GM23248 (cell line): ENCODE measurements around the gene ERI3. TPM values are rescaled to one million over a fixed set of nuclear protein-coding genes. Genes with fewer than 3 reads are reported as not detected.

Source experiments
- DNase-seq: peaks from one replicate; pipeline ENCODE4 v3.0.0-alpha.2; 2015
- H2AFZ ChIP-seq: fragments of 200-600 bp; sonication (generic); 2 replicates; pipeline ENCODE4 v1.6.1; 2016; ENCODE audit warnings: antibody characterized with exemption
- H3F3A ChIP-seq: fragments of 200-600 bp; sonication (generic); 2 replicates; pipeline ENCODE4 v1.6.1; 2016; ENCODE audit warnings: mild to moderate bottlenecking, antibody characterized with exemption, mixed run types; ENCODE audit not compliant: insufficient read depth
- H3K27ac ChIP-seq: fragments of 200-600 bp; sonication (generic); 2 replicates; pipeline ENCODE4 v1.5.1; 2016; ENCODE audit warnings: mild to moderate bottlenecking
- H3K27me3 ChIP-seq: fragments of 200-600 bp; sonication (generic); replicated peaks from 2 replicates; pipeline ENCODE4 v1.6.1; 2016; ENCODE audit warnings: mild to moderate bottlenecking; ENCODE audit not compliant: insufficient read depth
- H3K36me3 ChIP-seq: fragments of 200-600 bp; sonication (generic); 2 replicates; pipeline ENCODE4 v1.6.1; 2016; ENCODE audit warnings: low read depth, mild to moderate bottlenecking
- H3K4me1 ChIP-seq: fragments of 200-600 bp; sonication (generic); 2 replicates; pipeline ENCODE4 v1.6.1; 2016; ENCODE audit warnings: mild to moderate bottlenecking; ENCODE audit not compliant: insufficient read depth
- H3K4me2 ChIP-seq: fragments of 200-600 bp; sonication (generic); one replicate; pipeline ENCODE4 v1.6.1; 2016; ENCODE audit warnings: mild to moderate bottlenecking; ENCODE audit not compliant: unreplicated experiment
- H3K4me3 ChIP-seq: fragments of 200-600 bp; sonication (generic); 2 replicates; pipeline ENCODE4 v1.5.1; 2016; ENCODE audit warnings: mild to moderate bottlenecking
- H3K79me2 ChIP-seq: fragments of 200-600 bp; sonication (generic); 2 replicates; pipeline ENCODE4 v1.6.1; 2016; ENCODE audit warnings: mild to moderate bottlenecking; ENCODE audit not compliant: insufficient read depth
- H3K9ac ChIP-seq: fragments of 200-600 bp; sonication (generic); 2 replicates; pipeline ENCODE4 v1.6.1; 2016; ENCODE audit warnings: mild to moderate bottlenecking
- H3K9me2 ChIP-seq: fragments of 200-600 bp; sonication (generic); 2 replicates; pipeline ENCODE4 v1.6.1; 2016; ENCODE audit warnings: mixed run types, mild to moderate bottlenecking, moderate library complexity; ENCODE audit not compliant: insufficient read depth
- H3K9me3 ChIP-seq: fragments of 200-600 bp; sonication (generic); one replicate; pipeline ENCODE4 v1.6.1; 2017; ENCODE audit warnings: low read depth
- H4K20me1 ChIP-seq: fragments of 200-600 bp; sonication (generic); 2 replicates; pipeline ENCODE4 v1.6.0; 2016; ENCODE audit not compliant: insufficient read depth
- EZH2 ChIP-seq: fragments of 200-600 bp; sonication (generic); IDR thresholded peaks from 2 replicates; pipeline ENCODE4 v1.6.1; 2018; ENCODE audit warnings: antibody characterized with exemption, mild to moderate bottlenecking; ENCODE audit not compliant: insufficient read depth, poor library complexity, severe bottlenecking
- EZH2phosphoT487 ChIP-seq: fragments of 200-600 bp; sonication (generic); IDR thresholded peaks from 2 replicates; pipeline ENCODE4 v1.6.1; 2018; ENCODE audit warnings: antibody characterized with exemption, moderate library complexity, mild to moderate bottlenecking, low read depth; ENCODE audit not compliant: insufficient read depth
- WGBS, 2 experiments: methylation state at CpG; one replicate each; pipeline ENCODE4 v1.1.6; 2015 to 2017; ENCODE audit warnings: low lambda C conversion rate in 2 of 2, low coverage in 1 of 2; ENCODE audit errors: missing lambda C conversion rate in 2 of 2; 5-methylcytosine and 5-hydroxymethylcytosine counted together
- in situ Hi-C: fragments of 300-500 bp; cut with MboI; formaldehyde crosslinking; loops from 2 replicates; pipeline ENCODE4 v1.15.0; 2020
- polyA plus RNA-seq: library from polyadenylated mRNA; unstranded; fragments of >200 nt; fragmentation: Nextera tagmentation; extraction: Ambion mirVana; gene quantifications from 2 replicates; pipeline ENCODE4 v1.2.1, GENCODE V29; 2016
- total RNA-seq: library from RNA; depleted of rRNA; stranded (reverse); fragments of >200 nt; shearing (Covaris generic); gene quantifications from 2 replicates; pipeline ENCODE4 v1.2.3, GENCODE V29; 2014

Gene ERI3
- total and polyA plus RNA-seq, 2 experiments from 2014 or later: 51.2 to 83.4 TPM

DNA sequence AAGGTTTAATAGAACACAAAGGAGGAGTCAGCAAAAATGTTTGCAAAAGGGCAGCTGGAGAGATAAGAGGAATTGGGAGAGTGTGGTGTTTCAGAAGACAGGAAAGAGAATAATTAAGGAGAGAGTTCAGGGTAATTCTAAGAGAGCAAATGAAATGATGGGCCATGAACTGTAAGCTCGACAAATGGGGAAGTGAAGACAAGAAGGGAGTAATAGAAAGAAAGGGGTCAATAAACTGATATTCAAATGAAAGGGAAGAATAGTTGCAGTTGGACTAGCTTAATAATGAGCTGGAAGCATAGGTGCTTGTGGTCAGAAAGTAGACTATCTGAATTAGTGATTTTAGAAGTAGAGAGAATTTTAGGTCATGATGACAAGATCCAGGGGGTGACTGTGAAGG, 34.4 kb upstream of the ERI3 start:
- Histone ChIP-seq H3K27me3 (peaks cover 32% of the 10 kb centered on the region), H2AFZ (no peak overlapping the region), H3K36me3 (no peaks in the 10 kb centered on the region), H3K9ac (no peak overlapping the region), H3K79me2 (no peaks in the 10 kb centered on the region), H4K20me1 (no peaks in the 10 kb centered on the region), H3K9me3 (no peaks in the 10 kb centered on the region), H3K4me1 (peaks cover 10% of the 10 kb centered on the region; the same call in 1 of the 2 replicates), H3K4me3 (no peak overlapping the region), H3K9me2 (peaks cover 5% of the 10 kb centered on the region; the same call in 1 of the 2 replicates), H3F3A (peaks cover 11% of the 10 kb centered on the region), H3K4me2 (no peak overlapping the region), H3K27ac (no peak overlapping the region)
- in situ Hi-C loops: no loop called here
- no peak for DNase-seq
- 64 to 79% methylated on average over 1 of the region's 1 CpG for WGBS, 2 experiments
- TF ChIP-seq EZH2 (no peak), EZH2phosphoT487 (no peak)

DNA sequence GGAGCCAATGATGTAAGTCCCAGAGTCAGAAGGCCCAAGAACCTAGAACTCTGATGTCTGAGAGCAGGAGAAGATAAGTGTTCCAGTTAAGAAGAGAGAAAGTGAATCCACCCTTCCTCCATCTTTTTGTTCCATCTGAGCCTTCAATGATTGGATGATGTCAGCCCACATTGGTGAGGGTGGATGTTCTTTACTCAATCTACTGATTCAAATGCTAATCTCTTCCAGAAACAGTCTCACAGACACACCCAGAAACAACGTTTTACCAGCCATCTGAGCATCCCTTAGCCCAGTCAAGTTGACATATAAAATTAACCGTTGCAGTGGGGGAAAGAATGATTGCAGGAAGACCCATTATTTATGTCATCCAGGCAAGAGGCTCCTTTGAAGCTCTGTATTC, 33.5 kb upstream of the ERI3 start:
- Histone ChIP-seq H4K20me1 (no peaks in the 10 kb centered on the region), H3K79me2 (no peaks in the 10 kb centered on the region), H3K9me3 (no peaks in the 10 kb centered on the region), H3K4me3 (no peak overlapping the region), H3K9ac (no peak overlapping the region), H3K27me3 (peaks cover 37% of the 10 kb centered on the region), H3K4me1 (peaks cover 10% of the 10 kb centered on the region; the same call in 1 of the 2 replicates), H3K36me3 (no peaks in the 10 kb centered on the region), H3K9me2 (peaks cover 5% of the 10 kb centered on the region; the same call in 1 of the 2 replicates), H3F3A (peaks cover 11% of the 10 kb centered on the region), H3K4me2 (no peak overlapping the region), H3K27ac (no peak overlapping the region), H2AFZ (no peak overlapping the region)
- in situ Hi-C loops: no loop called here
- DNase-seq: no peak
- TF ChIP-seq EZH2 (no peak), EZH2phosphoT487 (no peak)
- 4 to 5% methylated on average over 2 of the region's 2 CpGs for WGBS, 2 experiments

DNA sequence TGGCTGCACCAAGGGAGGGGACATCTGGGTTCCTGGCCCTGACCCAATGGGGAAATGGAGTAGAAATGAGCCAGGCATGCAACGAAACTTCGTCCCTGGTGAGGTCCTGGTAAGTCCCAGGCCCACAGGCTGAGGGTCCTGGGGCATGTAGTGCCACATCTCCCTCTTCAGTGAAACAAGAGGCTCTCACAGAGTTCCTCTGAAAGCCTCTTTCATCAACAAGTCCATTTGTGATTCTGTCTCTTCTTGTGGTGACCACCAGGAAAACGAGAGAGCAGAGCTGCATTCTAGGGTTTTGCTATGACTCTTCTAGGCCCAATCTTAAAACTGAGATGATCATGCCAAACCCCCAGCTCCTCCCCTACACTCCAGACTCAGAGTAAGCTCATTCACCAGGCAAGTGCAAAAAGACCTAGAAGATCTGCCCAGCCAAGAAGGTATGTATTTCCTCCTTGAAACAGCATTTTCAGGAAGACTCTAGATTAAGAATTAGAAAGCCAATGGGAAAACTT, 25.7 kb upstream of the ERI3 start:
- no peak for DNase-seq
- in situ Hi-C loops: no loop called here

DNA sequence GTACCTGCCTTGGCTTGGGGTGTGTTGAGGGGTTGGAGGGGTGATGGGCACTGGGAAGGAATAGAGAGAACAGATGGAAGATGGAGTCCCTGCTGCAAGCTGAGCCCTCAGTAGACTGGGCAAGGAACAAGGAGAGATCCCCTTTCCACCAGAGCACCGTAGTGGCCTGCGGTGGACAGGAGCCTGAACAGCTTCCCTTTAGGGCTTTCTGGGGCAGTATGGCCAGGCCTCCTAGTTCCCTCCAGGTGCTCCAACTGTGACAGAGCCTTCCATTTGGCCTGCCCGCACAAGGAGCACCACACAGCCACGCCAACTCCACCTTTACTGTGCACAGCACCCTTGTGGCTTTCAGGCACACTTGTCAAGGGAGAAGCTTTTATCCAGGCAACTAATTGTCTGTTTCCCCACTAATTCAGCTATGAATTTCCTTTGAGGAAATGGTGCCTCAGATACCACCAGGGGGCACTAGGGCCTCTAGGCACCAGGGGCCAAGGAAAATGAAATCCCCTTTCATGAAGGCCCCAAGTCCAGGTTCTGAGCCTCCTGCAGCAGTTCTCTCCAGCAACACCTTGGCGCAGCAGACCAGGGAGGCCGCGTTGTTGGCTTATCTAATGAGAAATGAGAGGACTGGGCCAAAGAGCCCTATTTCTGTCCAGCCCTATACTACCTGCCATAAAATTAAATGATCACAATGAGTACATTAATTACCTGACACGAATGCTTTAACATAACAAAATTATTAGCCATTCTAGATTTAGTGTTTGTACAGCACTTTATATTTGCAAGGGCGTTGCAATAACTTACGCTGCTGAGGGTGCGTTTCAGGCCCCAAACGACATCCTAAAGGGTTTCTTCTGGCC, 23.1 kb upstream of the ERI3 start:
- no peak for TF ChIP-seq EZH2
- TF ChIP-seq EZH2phosphoT487: no peak
- 61 to 65% methylated on average over 12 of the region's 12 CpGs for WGBS, 2 experiments
- H3K4me3 ChIP-seq: no peak overlapping the region
- no peaks in the 10 kb centered on the region for H4K20me1 ChIP-seq
- no peak overlapping the region for H3K9ac ChIP-seq
- H3K36me3 ChIP-seq: no peaks in the 10 kb centered on the region
- H3K27me3 ChIP-seq: peaks cover 19% of the 10 kb centered on the region; the same call in 1 of the 2 replicates
- no peaks in the 10 kb centered on the region for H3F3A ChIP-seq
- no peak overlapping the region for H2AFZ ChIP-seq
- no peaks in the 10 kb centered on the region for H3K4me1 ChIP-seq
- DNase-seq: peak; percentile 76
- H3K9me2 ChIP-seq: no peaks in the 10 kb centered on the region
- no peak overlapping the region for H3K4me2 ChIP-seq
- no peak overlapping the region for H3K27ac ChIP-seq
- no peaks in the 10 kb centered on the region for H3K9me3 ChIP-seq
- H3K79me2 ChIP-seq: no peaks in the 10 kb centered on the region
- in situ Hi-C loops: no loop called here

More for the DNA sequence above, 25.7 kb upstream of the ERI3 start:
- no peaks in the 10 kb centered on the region for H4K20me1 ChIP-seq
- no peak overlapping the region for H2AFZ ChIP-seq
- H3K4me1 ChIP-seq: no peaks in the 10 kb centered on the region
- H3K9me3 ChIP-seq: no peaks in the 10 kb centered on the region
- H3K9ac ChIP-seq: no peak overlapping the region
- H3K27ac ChIP-seq: no peak overlapping the region
- no peaks in the 10 kb centered on the region for H3K9me2 ChIP-seq
- no peaks in the 10 kb centered on the region for H3F3A ChIP-seq
- H3K4me3 ChIP-seq: no peak overlapping the region
- H3K4me2 ChIP-seq: no peak overlapping the region
- H3K27me3 ChIP-seq: peaks cover 32% of the 10 kb centered on the region; the same call in 1 of the 2 replicates
- no peak for TF ChIP-seq EZH2
- no peak for TF ChIP-seq EZH2phosphoT487
- 22 to 24% methylated on average over 3 of the region's 3 CpGs for WGBS, 2 experiments
- no peaks in the 10 kb centered on the region for H3K36me3 ChIP-seq
- H3K79me2 ChIP-seq: no peaks in the 10 kb centered on the region
